ENCODE measurements around the gene FAAH2.
"Not testable (repeated sequence)": the region's sequence is repeated elsewhere in the genome, so short reads cannot be mapped to it uniquely, and the experiment has no call there.

Gene FAAH2

DNA sequence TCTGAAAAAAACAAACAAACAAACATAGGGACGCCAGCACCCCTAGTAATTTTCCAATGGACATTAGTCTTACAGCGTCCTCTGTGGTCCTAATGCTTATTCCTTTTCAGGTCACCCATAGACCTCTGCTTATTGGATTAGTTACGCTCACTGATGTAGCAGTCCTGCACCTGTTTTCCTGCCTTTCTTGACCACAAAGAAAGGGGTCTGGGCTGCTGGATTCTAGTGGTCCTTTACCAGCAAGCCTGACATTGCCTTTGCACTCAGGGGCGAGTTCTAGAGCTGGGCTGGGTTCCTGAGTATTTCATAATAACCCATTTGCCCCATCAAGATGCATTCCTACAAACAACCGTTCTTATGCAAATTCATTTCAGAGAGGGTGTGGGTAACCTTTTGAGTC is 116.7 kb downstream of the FAAH2 start:
- DNase-seq, result not testable (repeated sequence)

DNA sequence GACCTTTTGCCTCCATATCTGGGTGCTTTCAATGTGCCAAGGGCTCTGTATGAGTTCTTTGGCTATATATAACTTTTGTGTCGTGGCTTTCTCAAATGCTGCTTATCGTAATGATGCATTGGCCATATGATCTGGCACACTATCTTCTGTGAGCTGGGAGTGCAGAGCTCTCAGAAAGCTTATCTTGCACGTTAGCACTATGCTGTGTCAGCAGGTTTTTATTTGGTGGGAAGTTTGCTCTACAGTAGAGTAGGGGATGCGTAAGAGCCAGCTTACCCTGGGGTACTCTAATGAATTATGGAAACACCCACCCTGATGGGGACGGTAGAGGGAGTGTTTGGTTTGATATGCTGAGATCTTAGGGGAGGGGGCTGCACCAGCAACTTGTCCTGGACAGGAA is 119.6 kb downstream of the FAAH2 start:
- DNase-seq, result no peak

DNA sequence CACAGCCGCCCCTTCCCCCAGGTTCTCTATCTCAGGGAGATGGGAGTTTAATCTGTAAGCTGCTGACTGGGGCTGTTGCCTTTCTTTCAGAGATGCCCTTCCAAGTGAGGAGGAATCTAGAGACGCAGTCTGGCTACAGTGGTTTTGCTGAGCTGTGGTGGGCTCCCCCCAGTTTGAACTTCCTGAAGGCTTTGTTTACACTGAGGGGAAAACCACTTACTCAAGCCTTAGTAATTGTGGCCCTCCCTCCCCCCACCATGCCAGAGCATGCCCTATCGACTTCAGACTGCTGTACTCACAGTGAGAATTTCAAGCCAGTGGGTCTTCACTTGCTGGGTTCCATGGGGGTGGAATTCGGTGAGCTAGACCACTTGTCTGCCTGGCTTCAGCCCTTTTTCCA is 131.3 kb downstream of the FAAH2 start:
- no peak for DNase-seq

DNA sequence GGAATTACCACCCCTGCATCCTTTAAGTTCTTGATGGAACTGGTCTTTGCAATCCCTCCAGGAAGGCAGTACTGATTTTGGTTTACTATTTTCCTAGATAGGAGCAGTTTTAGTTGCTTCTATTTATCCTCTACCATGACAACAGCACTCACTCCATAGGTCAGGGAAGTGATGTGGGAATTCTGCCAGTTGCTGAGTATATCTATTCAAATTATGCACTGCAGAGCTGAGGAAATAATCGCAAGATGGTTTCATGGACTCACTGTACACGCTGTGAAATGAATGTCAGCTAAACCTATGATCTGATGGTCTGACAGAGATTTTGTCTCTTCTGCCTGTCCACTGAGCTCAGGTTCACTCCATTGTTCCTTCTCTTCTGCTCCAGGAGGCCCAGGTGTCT is 135.8 kb downstream of the FAAH2 start:
- no peak for DNase-seq

DNA sequence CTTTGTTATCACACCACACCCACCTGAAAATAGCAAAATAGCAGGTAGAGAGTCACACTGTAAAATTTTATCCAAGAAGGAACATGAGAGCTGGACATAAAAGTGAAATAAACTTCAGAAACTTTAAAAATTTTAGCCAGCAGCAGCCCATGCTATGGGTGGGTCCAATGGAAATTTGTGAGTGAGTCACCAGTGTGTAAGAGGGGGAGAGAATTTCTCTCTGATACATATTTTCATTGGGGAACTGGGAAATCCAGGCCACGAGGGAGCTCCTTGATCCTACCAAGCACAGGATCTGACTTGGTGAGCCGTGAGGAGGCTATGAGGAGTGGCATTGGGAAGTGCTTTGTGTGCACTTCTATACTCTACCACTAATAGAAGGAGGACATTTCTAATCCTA is 136.3 kb downstream of the FAAH2 start:
- no peak for DNase-seq

DNA sequence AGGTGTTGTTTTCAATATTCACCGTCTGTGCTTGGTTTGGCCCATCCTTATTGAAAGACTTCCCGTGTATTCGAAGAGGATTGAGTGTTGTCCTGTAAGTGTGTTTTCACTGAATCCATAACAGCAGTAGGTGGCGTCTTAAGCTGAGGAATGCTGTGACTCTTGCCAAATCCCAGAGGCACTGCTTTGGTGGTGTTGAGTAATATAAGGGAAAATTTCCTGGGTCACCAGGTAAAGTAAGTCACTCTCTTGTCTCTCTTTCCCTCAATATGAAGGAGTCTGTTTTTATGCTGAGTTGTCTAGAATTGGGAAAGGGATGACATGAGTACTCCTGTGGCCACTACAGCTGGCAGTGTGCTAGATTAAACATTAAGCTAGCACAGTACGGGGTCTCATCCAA is 158.6 kb downstream of the FAAH2 start:
- DNase-seq, result no peak

DNA sequence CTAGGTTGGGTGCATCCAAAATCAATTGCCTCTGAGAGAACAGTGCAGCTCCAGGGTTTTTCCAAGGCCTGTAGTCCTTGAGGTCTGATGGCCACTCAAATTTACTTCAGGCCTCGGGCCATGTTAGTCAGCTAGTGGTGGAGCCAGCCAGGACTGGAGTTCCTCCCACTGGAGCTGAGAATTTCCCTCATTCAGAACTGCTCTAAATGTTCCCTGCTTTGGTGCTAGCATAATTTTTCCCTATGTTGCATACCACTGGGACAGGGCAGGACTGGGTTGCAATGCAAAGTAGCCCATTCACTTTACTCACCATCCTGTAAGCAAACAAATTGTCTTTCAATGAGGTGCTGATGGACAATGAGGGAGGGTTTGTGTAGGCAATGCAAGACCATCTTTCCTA is 159.3 kb downstream of the FAAH2 start:
- no peak for DNase-seq

DNA sequence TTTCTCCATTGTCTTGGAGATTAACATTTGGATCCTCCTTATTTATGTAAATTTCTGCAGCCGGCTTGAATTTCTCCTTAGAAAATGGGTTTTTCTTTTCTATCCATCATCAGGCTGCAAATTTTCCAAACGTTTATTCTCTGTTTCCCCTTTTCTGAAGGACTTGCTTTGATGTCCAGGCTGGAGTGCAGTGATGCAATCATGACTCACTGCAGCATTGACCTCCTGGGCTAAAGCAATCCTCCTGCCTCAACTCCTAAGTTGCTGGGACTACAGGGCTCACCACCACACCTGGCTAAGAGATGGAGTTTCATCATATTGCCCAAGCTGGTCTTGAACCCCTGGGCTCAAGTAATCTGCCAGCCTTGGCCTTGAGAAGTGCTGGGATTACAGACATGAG is 161.3 kb downstream of the FAAH2 start:
- no peak for DNase-seq

DNA sequence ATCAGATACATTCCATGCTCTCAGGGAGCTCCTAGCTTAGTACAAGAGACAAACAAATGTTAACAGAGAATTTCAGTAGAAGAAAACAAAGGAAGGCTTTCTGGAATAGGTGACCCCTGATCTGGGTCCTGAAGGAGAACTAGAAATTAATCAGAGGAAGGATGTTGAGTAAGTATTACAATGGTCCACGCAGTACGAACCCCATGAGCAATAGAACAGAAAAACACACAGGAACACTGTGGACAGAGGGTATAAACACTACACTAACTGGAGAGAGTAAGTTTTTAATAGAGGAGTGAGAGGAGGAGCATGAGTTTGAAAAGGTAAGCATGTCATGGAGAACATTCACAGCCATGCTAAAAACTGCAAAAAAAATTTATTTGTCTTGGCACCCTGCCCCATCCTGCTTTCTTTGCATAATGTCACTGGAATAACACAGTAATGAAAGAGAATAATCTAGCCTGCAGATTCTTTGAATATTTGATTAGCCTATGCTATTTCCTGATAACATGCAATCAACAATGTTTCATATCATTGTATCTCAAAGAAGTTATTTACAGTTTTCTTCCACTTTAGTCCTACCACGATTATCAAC is 165.0 kb downstream of the FAAH2 start:
- DNase-seq, result no peak

DNA sequence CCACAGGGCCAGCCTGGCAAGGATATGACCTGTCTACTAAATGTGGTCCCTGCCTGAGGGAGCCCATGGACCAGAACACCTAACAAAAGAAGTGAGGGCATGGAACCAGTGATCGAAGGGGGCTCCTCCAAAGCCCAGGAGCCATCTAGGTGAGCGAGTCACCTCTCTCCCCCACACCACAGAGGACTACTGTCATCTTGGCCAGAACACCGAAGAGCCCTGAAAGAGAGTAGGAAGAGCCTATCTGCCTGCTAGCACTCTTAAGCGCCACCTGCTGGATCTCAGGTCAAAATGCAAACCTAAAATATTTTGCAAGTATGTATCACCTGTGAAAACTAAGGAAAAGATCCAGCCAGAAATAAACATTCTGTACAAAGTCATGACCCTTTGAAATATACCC is 167.4 kb downstream of the FAAH2 start:
- DNase-seq, result no peak

DNA sequence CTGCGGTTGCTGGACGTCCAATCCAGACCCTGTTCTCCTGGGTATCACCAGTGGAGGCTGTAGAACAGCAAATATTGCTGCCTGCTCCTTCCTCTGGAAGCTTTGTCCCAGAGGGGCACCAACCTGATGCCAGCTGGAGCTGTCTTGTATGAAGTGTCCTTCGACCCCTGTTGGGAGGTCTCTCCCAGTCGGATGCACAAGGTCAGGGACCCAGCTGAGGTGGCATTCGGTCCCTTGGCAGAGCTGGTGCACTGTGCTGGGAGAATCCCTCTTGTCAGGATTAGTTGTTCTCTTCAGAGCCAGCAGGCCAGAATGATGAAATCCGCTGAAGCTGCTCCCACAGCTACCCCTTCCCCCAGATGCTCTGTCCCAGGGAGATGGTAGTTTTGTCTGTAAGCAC is 195.0 kb downstream of the FAAH2 start:
- DNase-seq, result no peak

DNA sequence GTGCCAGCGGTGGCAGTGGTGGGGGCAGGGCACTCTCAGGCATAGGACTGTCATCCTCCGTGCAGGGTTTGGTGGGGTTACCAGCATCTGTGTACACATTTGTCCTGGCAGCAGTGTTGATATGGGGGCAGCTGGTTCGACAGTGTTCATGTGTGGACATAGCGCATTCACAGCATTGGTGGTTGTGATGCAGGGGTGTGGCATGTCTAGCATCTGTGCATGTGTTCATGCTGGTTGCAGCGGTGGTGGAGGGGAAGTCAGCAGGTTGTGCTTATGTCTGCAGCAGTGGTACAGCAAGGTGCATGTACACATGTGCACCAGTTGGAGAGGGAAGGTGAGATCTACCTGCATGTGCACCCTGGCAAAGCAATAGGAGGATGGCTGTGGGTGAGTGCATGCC is 230.0 kb downstream of the FAAH2 start:
- no peak for DNase-seq

DNA sequence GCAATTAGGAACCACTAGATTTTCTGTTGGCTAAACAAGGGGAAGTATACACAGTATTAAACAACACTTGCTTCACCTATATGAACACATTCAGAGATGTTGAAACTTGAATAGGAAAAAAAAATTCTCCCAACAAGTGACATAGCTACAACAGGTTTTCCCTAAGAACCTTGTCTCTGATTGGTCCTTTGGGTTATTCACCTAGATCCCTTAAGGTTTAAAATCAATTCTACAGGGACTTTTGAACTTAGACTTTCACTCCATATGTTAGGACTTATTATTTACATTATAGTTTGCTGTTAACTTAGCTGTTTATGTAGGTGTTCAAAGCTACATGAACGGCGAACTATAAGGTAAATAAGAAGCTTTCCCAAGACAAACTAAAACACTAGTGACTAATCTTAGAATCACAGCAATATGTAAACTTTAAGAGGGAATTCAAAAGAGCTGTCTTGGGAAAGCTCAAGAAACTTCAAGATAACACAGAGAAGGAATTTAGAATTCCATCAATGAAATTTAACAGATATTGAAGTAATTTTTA is 233.1 kb downstream of the FAAH2 start:
- no peak for DNase-seq

DNA sequence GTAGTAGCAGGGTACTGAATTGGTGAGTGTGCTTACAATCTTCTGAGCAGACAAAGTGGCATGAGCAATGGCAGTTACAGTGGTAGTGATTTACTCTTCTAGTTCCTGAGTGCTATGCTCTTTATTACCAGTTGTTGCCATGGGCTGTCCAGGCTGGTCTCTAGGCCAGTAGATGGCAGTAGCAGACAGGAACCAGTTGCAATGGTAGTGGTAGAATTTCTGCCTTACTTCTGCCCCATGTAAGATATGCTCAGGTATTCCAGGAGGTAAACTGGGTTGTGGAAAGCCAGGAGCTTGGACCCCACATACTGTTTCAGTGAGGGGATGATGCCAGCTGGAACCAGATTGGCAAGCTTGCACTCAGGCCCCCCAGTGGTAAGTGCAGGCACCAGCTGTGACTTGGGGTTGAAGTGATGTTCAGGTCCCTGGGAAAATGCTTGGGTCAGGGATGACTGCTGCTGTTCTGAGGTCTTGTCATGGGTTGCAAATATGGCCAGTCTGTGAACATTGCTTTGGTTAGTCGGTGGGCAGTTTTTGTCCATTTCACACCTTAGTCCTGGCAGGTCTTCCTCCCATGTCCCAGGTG is 242.3 kb downstream of the FAAH2 start:
- DNase-seq, result no peak
